CMK (cell line): Measurements from ENCODE around the gene EXOSC3.

Experiments used
- DNase-seq: peaks from one replicate; pipeline ENCODE4 v3.0.0-alpha.2; 2010; ENCODE audit warnings: low read depth

EXOSC3 gene

GRCh38 chr9:37732086-37732741 lies 52.6 kb downstream of the EXOSC3 start:
- DNase-seq = no peak

- DNase-seq = no peak
Measured at GRCh38 chr9:37730839-37731238, 54.0 kb downstream of the EXOSC3 start.

- no peak for DNase-seq
Measured at GRCh38 chr9:37730256-37730655, 54.6 kb downstream of the EXOSC3 start.
